Stimulated activated CD8-positive, alpha-beta memory T cell treated with anti-CD3 and anti-CD28 coated beads, Interleukin-4, amount 100 ng/mL, for 4 hours (primary cell): ENCODE measurements around the gene ING4.

Source experiments
- DNase-seq, 2 donors: peaks; one replicate each; pipeline ENCODE4 v3.0.0-alpha.2; 2020; ENCODE audit warnings: low read depth in 2 of 2, low spot score in 1 of 2

ING4 gene

GRCh38 chr12:6607751-6608591, 54.9 kb downstream of the ING4 start:
- no peak for DNase-seq

DNA sequence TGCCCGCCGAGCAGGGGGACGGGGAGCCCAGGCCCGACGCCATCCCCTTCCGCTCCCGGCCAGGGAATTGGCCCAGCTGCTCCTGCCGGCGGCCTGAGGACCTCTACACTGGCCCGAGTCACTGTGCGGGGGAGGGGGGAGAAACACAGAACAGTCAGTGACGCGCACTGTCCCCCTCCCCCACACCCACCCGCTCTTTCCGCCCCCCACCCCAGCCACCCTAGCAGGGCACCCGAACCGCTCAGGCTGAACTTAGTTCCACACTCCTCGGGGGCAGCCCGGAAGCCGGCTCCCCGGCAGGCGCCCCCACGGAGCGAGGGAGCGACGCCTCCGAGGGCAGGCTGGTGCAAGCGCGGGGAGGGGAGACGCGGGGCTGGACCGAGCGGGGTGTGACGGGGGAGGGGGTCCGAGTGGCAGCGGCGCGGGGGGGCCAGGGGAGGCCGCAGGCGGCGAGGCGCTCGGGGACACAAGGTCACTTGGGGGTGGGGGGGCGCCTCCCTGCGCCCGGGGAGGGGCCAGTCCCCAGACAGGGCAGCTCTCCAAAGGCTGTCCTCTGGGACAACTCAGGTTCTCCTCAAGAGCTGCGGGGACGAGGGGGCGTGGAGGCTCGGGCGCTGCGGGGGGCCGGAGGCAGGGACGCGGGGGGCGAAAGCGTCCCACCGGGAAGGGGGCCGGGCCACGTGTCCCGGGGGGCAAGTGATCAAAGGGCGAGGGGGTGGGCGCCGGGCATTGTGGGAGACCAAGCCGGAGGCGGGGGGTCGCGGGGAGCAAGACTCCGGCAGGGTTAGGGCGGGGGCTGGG, 56.4 kb downstream of the ING4 start:
- DNase-seq = peak in 1 of 2 donors; percentile 46

DNA sequence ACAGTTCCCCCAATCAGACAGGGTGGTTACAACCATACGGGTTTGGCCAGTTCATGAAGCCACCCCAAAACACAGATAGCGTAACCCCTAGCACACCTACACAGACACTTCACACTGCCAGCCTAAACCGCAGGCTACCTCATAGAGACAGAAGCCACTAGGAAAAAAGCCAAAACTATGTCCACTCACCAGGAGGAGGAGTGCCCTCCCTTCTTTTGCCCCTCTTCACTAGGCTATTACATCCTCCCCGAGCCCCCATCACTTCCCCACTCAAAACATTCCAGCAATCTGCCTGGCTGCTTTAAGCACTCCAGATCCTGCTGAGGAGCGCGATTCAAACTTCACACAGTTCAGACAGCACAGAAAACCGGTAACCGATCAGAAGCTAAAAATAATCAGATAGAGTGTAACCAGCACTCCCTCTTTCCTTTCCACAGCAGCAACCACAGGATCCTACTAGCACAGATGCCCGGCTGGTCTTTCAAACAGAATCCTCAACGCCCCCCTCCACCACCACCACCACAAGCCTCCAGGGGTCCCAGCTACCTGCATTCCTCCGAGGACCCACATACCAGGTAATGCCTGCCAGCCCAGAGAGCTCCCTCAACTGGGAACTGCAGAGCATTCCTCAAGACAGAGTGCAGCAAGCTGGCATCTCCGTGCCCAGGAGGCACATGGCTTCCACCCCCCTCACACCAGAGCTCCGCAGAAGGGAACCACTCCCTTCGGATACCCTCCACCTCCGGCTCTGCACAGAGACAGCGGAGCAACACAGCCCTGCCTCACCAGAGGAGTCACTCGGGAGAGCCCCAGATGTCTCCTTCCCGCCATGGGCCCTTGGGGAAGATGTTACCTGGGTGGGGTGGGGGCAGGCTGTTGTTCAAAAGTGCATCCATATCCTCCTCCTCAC, 57.2 kb downstream of the ING4 start:
- no peak for DNase-seq

DNA sequence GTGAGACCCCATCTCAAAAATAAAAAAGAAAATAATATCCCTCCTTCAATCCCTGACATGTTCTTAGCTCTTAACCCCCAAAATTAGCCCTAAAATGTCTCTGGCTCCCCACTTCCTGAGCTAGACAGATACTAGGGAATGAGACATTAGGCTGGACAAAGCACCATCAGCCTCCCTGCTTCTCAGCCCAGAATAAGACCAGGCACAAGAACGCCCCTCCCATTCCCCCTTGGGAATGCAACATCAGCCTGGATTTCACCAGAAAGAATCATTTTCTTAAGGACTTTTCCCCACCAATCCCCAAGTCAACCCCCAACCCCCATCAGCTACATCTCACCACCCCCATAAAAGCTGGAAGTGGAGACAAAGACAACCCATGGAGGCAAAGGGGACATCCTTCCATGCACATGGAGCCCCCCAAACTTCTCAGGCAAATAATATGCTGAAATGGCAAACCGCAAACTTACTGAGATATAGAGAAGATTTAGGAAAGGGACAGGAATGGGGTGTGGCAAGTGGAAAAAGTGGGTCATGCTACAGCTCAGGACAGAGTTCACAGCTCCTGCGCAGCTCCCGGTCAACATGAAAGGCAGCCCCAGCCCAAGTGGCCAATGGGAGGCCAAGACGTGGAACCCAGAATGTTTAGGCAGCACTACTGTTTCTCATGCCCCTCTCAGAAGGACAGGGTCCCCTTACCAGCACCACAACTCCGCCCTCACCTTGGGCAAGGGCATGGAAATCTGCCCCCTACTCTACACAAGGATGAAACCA, 58.5 kb downstream of the ING4 start:
- DNase-seq = no peak

DNA sequence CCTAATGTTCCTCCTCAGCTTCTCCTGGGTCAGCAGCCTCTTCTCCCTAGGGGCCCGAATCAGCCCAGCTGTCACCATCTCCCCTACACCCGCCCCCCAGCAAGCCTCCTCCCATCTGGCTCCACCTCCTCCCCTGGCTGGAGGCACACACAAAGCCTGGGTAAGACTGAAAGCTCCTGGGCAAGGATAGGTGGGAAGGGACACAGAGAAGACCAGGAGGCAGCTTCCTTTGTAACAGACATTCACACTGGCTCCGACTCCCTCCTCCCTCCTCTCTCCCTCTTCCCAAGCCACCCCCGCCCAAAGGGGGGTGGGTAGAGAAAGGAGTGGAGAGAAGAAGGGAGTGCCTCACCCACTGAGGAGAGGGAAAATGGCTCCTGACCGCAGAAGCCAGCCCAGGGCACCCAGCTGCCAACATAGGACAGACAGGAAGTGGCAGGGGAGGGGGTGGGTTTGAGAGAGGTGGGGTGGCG, 59.8 kb downstream of the ING4 start:
- DNase-seq = no peak

GRCh38 chr12:6602526-6602925, 60.4 kb downstream of the ING4 start:
- no peak for DNase-seq
